Gastroesophageal sphincter (tissue), 4 donors: Measurements from ENCODE around the gene PRRG2. TPM values are rescaled to one million over a fixed set of nuclear protein-coding genes. Genes with fewer than 3 reads are reported as not detected.

Experiments used
- ATAC-seq: fragments of 150-250 bp; one replicate; pipeline ENCODE4 v1.9.1; 2016; ENCODE audit warnings: mild to moderate bottlenecking, moderate library complexity
- H3K27ac ChIP-seq, 4 donors: fragments of 200-600 bp; sonication (generic) in 3 of 4; 1 replicate in 3 of 4; 2 replicates in 1 of 4; pipeline ENCODE4 v1.5.1; 2016 to 2019
- H3K27me3 ChIP-seq: fragments of 200-600 bp; sonication (generic); one replicate; pipeline ENCODE4 v1.5.1; 2019
- H3K36me3 ChIP-seq, 2 donors: fragments of 200-600 bp; sonication (generic); one replicate each; pipeline ENCODE4 v1.5.1; 2019; ENCODE audit warnings: control low read depth in 1 of 2
- H3K4me1 ChIP-seq, 3 donors: fragments of 200-600 bp; sonication (generic); 1 replicate in 2 of 3; 2 replicates in 1 of 3; pipeline ENCODE4 v1.5.1; 2016 to 2019; ENCODE audit warnings: control low read depth in 2 of 3
- H3K4me3 ChIP-seq, 2 donors: fragments of 200-600 bp; sonication (generic); one replicate each; pipeline ENCODE4 v1.5.1; 2019; ENCODE audit warnings: mild to moderate bottlenecking in 1 of 2, moderate library complexity in 1 of 2
- H3K9me3 ChIP-seq, 3 donors: fragments of 200-600 bp; sonication (generic); one replicate each; pipeline ENCODE4 v1.5.1; 2017 to 2019; ENCODE audit warnings: control low read depth in 2 of 3
- EP300 ChIP-seq: sonication (generic); formaldehyde crosslinking; IDR thresholded peaks from one replicate; pipeline ENCODE4 v1.6.1; 2017; ENCODE audit warnings: antibody characterized with exemption, mild to moderate bottlenecking
- POLR2A ChIP-seq, 2 donors: fragments of 450-650 bp; IDR thresholded peaks; one replicate each; pipeline ENCODE4 v1.6.1; 2017; ENCODE audit warnings: antibody characterized with exemption in 2 of 2, mild to moderate bottlenecking in 2 of 2, moderate library complexity in 1 of 2
- POLR2AphosphoS5 ChIP-seq: sonication (generic); formaldehyde crosslinking; IDR thresholded peaks from one replicate; pipeline ENCODE4 v1.6.1; 2017; ENCODE audit warnings: antibody characterized with exemption
- WGBS, 2 donors: methylation state at CpG; one replicate each; pipeline ENCODE4 v1.1.5; 2018; ENCODE audit warnings: low coverage in 1 of 2; 5-methylcytosine and 5-hydroxymethylcytosine counted together
- total RNA-seq, 4 donors: library from RNA; depleted of rRNA; stranded (reverse); fragments of >200 nt; gene quantifications; one replicate each; pipeline ENCODE4 v1.1.0, GENCODE V29; 2016
- TF ChIP-seq, protein P1 (sequence below), 4 experiments: fragments of 200-600 bp in 2 of 4; fragments of 450-650 bp in 2 of 4; sonication (generic) in 1 of 4; IDR thresholded peaks; one replicate each; pipeline ENCODE4 v1.5.1; 2017 to 2019; ENCODE audit warnings: antibody characterized with exemption in 4 of 4, mild to moderate bottlenecking in 2 of 4, moderate library complexity in 2 of 4

Gene PRRG2
- total RNA-seq, 4 donors from 2014 or later = 1.0 to 1.1 TPM; not detected in 2

DNA sequence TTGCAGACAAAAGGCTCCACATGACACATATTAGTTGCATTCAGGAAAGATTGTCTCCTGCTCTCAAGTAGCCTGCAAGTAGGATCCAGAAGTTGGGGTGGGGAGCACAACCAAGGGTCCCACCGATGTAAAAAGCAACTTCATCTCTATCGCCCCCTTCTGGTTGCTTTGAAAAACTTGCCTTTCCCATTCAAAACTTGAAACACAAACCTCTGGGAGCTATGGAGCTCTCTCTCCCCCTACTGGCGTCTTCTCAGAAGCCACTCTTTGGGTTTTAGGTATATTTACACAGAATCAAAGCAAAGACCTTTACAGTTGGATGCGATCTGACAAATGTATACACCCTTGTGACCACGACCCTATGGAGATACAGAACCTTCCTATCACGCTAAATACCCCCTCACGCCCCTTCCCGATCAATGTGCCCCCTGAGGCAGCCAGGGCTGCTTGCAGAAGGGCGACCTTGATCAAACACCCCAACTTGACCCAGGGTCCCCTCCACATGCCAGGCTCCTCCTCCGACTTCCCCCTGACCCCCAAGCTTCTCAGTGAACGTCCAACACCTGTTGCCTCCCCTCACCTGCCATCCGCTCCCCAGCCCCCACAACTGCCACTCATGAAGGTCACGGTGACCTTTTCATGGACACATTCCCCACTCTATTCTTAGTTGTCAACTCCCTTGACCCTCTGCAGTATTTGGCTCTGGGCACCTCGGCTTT, 10.8 kb upstream of the PRRG2 start:
- peaks cover 4 to 36% (median 11%) of the 10 kb centered on the region in 3 donors for H3K4me1 ChIP-seq
- peak; percentile 71 for ATAC-seq
- no peak overlapping the region for H3K4me3 ChIP-seq
- H3K9me3 ChIP-seq = no peaks in the 10 kb centered on the region
- 15 to 29% methylated on average over 8 to 14 of the region's 14 CpGs for WGBS, 2 donors
- H3K27me3 ChIP-seq = no peaks in the 10 kb centered on the region
- TF ChIP-seq, protein P1, sequence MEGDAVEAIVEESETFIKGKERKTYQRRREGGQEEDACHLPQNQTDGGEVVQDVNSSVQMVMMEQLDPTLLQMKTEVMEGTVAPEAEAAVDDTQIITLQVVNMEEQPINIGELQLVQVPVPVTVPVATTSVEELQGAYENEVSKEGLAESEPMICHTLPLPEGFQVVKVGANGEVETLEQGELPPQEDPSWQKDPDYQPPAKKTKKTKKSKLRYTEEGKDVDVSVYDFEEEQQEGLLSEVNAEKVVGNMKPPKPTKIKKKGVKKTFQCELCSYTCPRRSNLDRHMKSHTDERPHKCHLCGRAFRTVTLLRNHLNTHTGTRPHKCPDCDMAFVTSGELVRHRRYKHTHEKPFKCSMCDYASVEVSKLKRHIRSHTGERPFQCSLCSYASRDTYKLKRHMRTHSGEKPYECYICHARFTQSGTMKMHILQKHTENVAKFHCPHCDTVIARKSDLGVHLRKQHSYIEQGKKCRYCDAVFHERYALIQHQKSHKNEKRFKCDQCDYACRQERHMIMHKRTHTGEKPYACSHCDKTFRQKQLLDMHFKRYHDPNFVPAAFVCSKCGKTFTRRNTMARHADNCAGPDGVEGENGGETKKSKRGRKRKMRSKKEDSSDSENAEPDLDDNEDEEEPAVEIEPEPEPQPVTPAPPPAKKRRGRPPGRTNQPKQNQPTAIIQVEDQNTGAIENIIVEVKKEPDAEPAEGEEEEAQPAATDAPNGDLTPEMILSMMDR (IDR thresholded peaks at IDR 0.05) = peak; percentile 94 to 99 (median 97)
- TF ChIP-seq POLR2AphosphoS5 = no peak
- TF ChIP-seq EP300 = no peak
- H3K36me3 ChIP-seq = peaks cover 0 to 18% of the 10 kb centered on the region in 2 donors
- peak overlapping the region in 2 of 4 donors; percentile 39 to 40 for H3K27ac ChIP-seq

DNA sequence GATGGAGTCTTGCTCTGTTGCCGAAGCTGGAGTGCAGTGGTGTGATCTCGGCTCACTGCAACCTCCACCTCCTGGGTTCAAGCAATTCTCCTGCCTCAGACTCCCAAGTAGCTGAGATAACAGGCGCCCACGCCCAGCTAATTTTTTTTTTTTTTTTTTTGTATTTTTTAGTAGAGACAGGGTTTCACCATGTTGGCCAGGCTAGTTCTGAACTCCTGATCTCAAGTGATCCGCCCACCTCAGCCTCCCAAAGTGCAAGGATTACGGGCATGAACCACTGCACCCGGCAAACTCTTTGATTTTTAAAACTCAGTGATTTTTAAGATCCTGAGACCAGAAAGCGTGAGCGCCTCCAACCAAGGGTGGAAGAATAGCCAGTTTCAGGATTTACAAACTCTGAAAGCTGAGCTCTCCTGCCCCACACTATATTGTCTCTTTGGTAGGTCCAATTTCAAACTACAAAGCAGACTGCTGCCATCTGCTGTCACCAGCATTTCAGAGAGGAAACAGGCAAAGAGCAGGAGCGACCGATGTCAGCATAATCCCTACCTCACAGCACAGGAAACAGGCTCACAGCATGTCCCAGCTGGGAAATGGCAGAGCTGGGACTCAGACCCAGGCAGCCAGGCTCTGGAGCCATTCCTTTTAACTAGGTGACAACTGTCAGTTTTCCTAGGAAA, 10.0 kb upstream of the PRRG2 start:
- no peak for TF ChIP-seq POLR2AphosphoS5
- TF ChIP-seq, protein P1 (IDR thresholded peaks at IDR 0.05) = peak in 1 of 4 experiments; percentile 8
- Histone ChIP-seq H3K27ac (peak overlapping the region in 2 of 4 donors; percentile 39 to 40), H3K4me1 (peaks cover 4 to 32% (median 10%) of the 10 kb centered on the region in 3 donors)

DNA sequence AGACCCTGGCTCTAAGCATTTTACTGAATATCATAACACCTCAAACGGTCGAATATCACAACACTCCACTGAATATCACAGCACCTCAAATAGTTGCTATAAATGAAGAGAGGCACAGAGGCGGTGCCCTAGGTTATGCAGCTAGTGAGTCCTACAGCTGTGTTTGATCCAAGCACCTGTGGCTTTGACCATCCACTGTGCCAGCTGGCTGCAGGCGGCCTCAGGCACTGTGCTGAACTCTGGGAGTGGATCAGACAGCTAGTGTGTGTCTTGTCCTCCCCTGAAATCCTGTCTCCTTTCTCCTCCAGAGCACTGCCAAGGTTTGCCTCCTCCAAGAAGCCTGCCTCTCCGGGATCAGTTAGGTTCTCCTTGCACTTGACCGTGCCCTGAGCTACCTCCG, 8.1 kb upstream of the PRRG2 start:
- ATAC-seq = no peak
- no peak for TF ChIP-seq POLR2A (IDR thresholded peaks at IDR 0.05)
- Histone ChIP-seq H3K9me3 (no peaks in the 10 kb centered on the region), H3K27me3 (no peaks in the 10 kb centered on the region), H3K4me3 (no peak overlapping the region), H3K36me3 (peaks cover 0 to 30% of the 10 kb centered on the region in 2 donors), H3K4me1 (peaks cover 4 to 32% (median 10%) of the 10 kb centered on the region in 3 donors), H3K27ac (no peak overlapping the region)
- WGBS, 2 donors = 85 to 100% methylated on average over 2 to 7 of the region's 7 CpGs

More for the DNA sequence above, 10.0 kb upstream of the PRRG2 start:
- Histone ChIP-seq H3K4me3 (no peak overlapping the region), H3K27me3 (no peaks in the 10 kb centered on the region), H3K36me3 (peaks cover 0 to 26% of the 10 kb centered on the region in 2 donors), H3K9me3 (no peaks in the 10 kb centered on the region)
- 66 to 79% methylated on average over 4 to 5 of the region's 11 CpGs for WGBS, 2 donors
- no peak for ATAC-seq

DNA sequence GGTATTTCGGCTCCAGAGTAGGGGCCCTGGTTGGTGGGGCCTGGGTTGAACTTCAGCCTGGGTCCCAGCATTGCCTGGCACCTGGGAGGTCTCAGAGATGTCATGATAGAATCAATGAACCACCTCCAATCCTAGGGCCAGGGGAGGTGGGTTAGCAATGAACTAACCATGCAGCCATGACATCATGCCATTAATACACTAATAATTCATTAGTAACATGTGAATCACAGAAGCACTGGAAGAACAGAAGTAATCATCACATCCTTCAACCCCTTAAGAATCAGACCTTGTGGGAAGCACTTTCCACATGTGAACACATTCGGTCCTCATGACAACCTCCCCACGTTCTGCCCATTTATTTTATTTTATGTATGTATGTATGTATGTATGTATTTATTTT, 7.7 kb upstream of the PRRG2 start:
- no peak overlapping the region for H3K27ac ChIP-seq
- WGBS, 2 donors = 59 to 71% methylated on average over 2 of the region's 3 CpGs
- H3K9me3 ChIP-seq = no peaks in the 10 kb centered on the region
- ATAC-seq = no peak
- no peaks in the 10 kb centered on the region for H3K27me3 ChIP-seq
- no peak overlapping the region for H3K4me3 ChIP-seq
- H3K4me1 ChIP-seq = peaks cover 4 to 33% (median 10%) of the 10 kb centered on the region in 3 donors
- TF ChIP-seq POLR2A (IDR thresholded peaks at IDR 0.05) = no peak
- no peak for TF ChIP-seq POLR2AphosphoS5
- no peak for TF ChIP-seq EP300
- TF ChIP-seq, protein P1 (IDR thresholded peaks at IDR 0.05) = no peak
- peaks cover 0 to 30% of the 10 kb centered on the region in 2 donors for H3K36me3 ChIP-seq

DNA sequence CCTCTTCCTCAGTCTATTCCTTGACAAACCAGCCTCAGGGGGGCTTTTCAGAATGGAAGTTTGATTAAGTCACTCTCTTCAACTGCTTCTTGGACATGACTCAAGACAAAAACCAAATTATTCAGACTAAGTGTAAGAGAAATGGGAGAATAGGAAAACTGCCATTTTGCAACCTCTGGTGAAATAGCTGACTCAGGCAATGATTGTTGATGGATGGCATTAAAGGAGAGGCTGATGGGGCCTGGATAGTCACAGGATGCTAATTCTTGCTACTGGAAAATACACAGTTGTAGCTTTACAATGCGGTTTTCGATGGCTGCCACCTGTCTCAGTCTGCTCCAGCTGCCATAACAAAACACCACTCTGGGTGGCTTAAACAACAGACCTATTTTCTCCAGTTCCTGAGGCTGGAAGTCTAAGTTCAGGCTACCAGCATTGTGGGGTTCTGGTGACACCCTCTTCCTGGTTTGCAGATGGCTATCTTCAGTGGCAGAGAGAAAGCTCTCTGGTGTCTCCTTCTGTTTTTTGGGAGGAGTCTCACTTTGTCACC, 6.8 kb upstream of the PRRG2 start:
- Histone ChIP-seq H3K9me3 (no peaks in the 10 kb centered on the region), H3K36me3 (peaks cover 0 to 30% of the 10 kb centered on the region in 2 donors), H3K27ac (no peak overlapping the region), H3K4me1 (peaks cover 4 to 41% (median 13%) of the 10 kb centered on the region in 3 donors), H3K4me3 (no peak overlapping the region), H3K27me3 (no peaks in the 10 kb centered on the region)
- TF ChIP-seq POLR2AphosphoS5 = no peak
- TF ChIP-seq POLR2A (IDR thresholded peaks at IDR 0.05) = no peak
- no peak for TF ChIP-seq EP300
- TF ChIP-seq, protein P1 (IDR thresholded peaks at IDR 0.05) = no peak
- WGBS, 2 donors = 71% methylated on average over 2 of the region's 2 CpGs; no CpG with 5 or more reads in 1 of the 2 donors
- ATAC-seq = no peak
